Smooth muscle cell (in vitro differentiated cells): ENCODE results near the gene TDRD15. TPM values are rescaled to one million over a fixed set of nuclear protein-coding genes. Genes with fewer than 3 reads are reported as not detected.
"Not testable (repeated sequence)": the region's sequence is repeated elsewhere in the genome, so short reads cannot be mapped to it uniquely, and the experiment has no call there.

ENCODE experiments used
- DNase-seq: peaks from one replicate; lab custom pipeline; 2025; ENCODE audit not compliant: unreplicated experiment; lab: John Stamatoyannopoulos, UW
- H2AFZ ChIP-seq: fragments of 200-600 bp; sonication (generic); 2 replicates; pipeline ENCODE4 v1.6.0; 2016; ENCODE audit warnings: antibody characterized with exemption, low read depth, mild to moderate bottlenecking
- H3F3A ChIP-seq: fragments of 200-600 bp; sonication (generic); 2 replicates; pipeline ENCODE4 v1.6.0; 2017; ENCODE audit warnings: antibody characterized with exemption, low read depth
- H3K27ac ChIP-seq: fragments of 200-600 bp; sonication (generic); 2 replicates; pipeline ENCODE4 v1.5.1; 2016; ENCODE audit warnings: low read depth, mild to moderate bottlenecking
- H3K27me3 ChIP-seq: fragments of 200-600 bp; sonication (generic); 2 replicates; pipeline ENCODE4 v1.6.1; 2016; ENCODE audit warnings: low read depth, mild to moderate bottlenecking
- H3K36me3 ChIP-seq: fragments of 200-600 bp; sonication (generic); 2 replicates; pipeline ENCODE4 v1.5.1; 2016; ENCODE audit warnings: low read depth
- H3K4me1 ChIP-seq: fragments of 200-600 bp; sonication (generic); 2 replicates; pipeline ENCODE4 v1.5.1; 2016; ENCODE audit warnings: low read depth
- H3K4me2 ChIP-seq: fragments of 200-600 bp; sonication (generic); 2 replicates; pipeline ENCODE4 v1.6.0; 2016; ENCODE audit warnings: mild to moderate bottlenecking
- H3K4me3 ChIP-seq: fragments of 200-600 bp; sonication (generic); 2 replicates; pipeline ENCODE4 v1.5.1; 2016; ENCODE audit warnings: mild to moderate bottlenecking
- H3K79me2 ChIP-seq: fragments of 200-600 bp; sonication (generic); 2 replicates; pipeline ENCODE4 v1.6.0; 2016; ENCODE audit warnings: low read depth, mild to moderate bottlenecking
- H3K9ac ChIP-seq: fragments of 200-600 bp; sonication (generic); 2 replicates; pipeline ENCODE4 v1.6.0; 2016; ENCODE audit warnings: low read depth
- H3K9me3 ChIP-seq: fragments of 200-600 bp; sonication (generic); replicated peaks from 2 replicates; pipeline ENCODE4 v1.5.1; 2016; ENCODE audit warnings: low read depth
- H4K20me1 ChIP-seq: fragments of 200-600 bp; sonication (generic); 2 replicates; pipeline ENCODE4 v1.6.0; 2016; ENCODE audit warnings: low read depth
- WGBS: methylation state at CpG from one replicate; pipeline ENCODE4 v1.1.7; 2016; ENCODE audit warnings: low lambda C conversion rate; 5-methylcytosine and 5-hydroxymethylcytosine counted together
- polyA plus RNA-seq: library from polyadenylated mRNA; unstranded; fragments of >200 nt; fragmentation: Nextera tagmentation; extraction: Ambion mirVana; gene quantifications from 2 replicates; pipeline ENCODE4 v1.2.1, GENCODE V29; 2016
- total RNA-seq: library from RNA; depleted of rRNA; stranded (reverse); fragments of >200 nt; gene quantifications from 2 replicates; pipeline ENCODE4 v1.2.3, GENCODE V29; 2014
- TF ChIP-seq, protein P1 (sequence below): fragments of 200-600 bp; sonication (generic); IDR thresholded peaks from 2 replicates; pipeline ENCODE4 v1.5.1; 2017; ENCODE audit warnings: borderline replicate concordance, mild to moderate bottlenecking, antibody characterized with exemption; ENCODE audit not compliant: insufficient read depth, poor library complexity, severe bottlenecking

TDRD15 gene
- total and polyA plus RNA-seq, 2 experiments from 2014 or later: not detected

DNA sequence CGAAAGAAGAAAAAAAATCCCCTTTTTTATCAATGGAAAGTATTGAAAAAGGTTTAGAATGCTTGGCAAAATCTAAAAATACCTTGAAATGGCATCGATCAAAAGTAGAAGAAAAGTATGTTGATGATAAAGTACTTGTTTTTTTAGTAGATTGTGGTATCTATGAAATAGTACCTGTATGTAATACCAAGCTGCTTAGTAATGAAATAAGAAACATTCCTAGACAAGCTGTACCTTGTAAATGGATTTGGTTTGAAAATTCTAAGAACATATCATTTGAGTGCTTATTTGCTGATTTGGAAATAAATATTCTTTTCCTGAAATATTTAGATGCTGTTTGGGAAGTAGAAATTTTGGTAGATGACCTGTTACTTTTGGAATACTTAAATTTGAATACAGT lies 18.4 kb downstream of the TDRD15 start:
- H3K4me2 ChIP-seq: no peak overlapping the region
- TF ChIP-seq, protein P1, sequence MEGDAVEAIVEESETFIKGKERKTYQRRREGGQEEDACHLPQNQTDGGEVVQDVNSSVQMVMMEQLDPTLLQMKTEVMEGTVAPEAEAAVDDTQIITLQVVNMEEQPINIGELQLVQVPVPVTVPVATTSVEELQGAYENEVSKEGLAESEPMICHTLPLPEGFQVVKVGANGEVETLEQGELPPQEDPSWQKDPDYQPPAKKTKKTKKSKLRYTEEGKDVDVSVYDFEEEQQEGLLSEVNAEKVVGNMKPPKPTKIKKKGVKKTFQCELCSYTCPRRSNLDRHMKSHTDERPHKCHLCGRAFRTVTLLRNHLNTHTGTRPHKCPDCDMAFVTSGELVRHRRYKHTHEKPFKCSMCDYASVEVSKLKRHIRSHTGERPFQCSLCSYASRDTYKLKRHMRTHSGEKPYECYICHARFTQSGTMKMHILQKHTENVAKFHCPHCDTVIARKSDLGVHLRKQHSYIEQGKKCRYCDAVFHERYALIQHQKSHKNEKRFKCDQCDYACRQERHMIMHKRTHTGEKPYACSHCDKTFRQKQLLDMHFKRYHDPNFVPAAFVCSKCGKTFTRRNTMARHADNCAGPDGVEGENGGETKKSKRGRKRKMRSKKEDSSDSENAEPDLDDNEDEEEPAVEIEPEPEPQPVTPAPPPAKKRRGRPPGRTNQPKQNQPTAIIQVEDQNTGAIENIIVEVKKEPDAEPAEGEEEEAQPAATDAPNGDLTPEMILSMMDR: no peak
- no peak overlapping the region for H3K4me3 ChIP-seq
- H3F3A ChIP-seq: no peaks in the 10 kb centered on the region
- H3K4me1 ChIP-seq: no peaks in the 10 kb centered on the region
- WGBS: 79% methylated on average over 2 of the region's 2 CpGs
- no peaks in the 10 kb centered on the region for H3K9me3 ChIP-seq
- no peak overlapping the region for H2AFZ ChIP-seq
- H3K36me3 ChIP-seq: no peaks in the 10 kb centered on the region
- no peak overlapping the region for H3K9ac ChIP-seq
- DNase-seq: no peak
- peaks cover 32% of the 10 kb centered on the region for H3K27me3 ChIP-seq
- no peaks in the 10 kb centered on the region for H3K79me2 ChIP-seq
- H4K20me1 ChIP-seq: no peaks in the 10 kb centered on the region
- no peak overlapping the region for H3K27ac ChIP-seq

DNA sequence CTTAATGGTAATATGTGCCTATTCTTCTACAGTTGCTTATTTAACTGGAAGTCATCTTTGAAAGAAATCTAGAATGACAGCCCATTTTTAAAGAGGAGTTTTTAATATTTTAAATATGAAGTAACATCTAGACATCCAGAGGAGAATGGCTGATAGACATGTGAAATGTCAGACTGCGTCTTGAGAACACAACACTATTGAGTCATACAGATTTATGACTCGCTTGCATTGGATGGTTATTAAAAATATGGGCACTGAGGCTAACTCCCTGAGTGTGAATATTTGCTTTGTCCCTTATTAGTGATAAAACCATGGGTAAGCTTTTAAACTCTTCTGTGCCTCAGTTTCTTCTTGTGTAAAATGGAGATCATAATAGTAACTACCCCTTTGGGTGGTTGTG lies 22.9 kb downstream of the TDRD15 start:
- H3K27me3 ChIP-seq: peaks cover 30% of the 10 kb centered on the region
- H3K79me2 ChIP-seq: no peaks in the 10 kb centered on the region
- H3K36me3 ChIP-seq: no peaks in the 10 kb centered on the region
- H3K9me3 ChIP-seq: no peaks in the 10 kb centered on the region
- 83% methylated on average over 2 of the region's 2 CpGs for WGBS
- TF ChIP-seq, protein P1: no peak
- H3K9ac ChIP-seq: no peak overlapping the region
- H3K4me2 ChIP-seq: no peak overlapping the region
- H4K20me1 ChIP-seq: no peaks in the 10 kb centered on the region
- no peak overlapping the region for H3K4me3 ChIP-seq
- H3F3A ChIP-seq: no peaks in the 10 kb centered on the region
- H3K27ac ChIP-seq: no peak overlapping the region
- no peaks in the 10 kb centered on the region for H3K4me1 ChIP-seq
- no peak for DNase-seq
- no peak overlapping the region for H2AFZ ChIP-seq

DNA sequence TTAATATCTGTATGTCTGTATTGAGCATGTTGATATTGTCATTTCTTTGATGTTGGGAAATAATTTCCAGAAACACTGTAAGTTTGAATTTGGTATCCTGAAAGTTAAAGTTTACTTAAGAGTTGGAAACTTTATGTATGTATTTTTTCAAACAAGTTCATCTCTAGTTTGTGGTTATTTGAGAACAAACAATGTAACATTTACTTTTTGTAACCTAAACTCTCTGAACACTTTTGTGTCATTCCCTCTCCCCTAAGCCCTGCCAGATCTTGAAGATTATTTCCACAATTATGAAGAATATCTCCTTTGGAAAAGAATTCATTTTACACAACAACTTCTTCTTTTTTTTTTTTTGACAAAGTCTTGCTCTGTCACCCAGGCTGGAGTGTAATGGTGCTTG lies 24.9 kb downstream of the TDRD15 start:
- TF ChIP-seq, protein P1: no peak
- Histone ChIP-seq H3K36me3 (no peaks in the 10 kb centered on the region), H3K9ac (no peak overlapping the region), H3K9me3 (no peaks in the 10 kb centered on the region), H3K4me3 (no peak overlapping the region), H4K20me1 (no peaks in the 10 kb centered on the region), H3K79me2 (no peaks in the 10 kb centered on the region), H3F3A (no peaks in the 10 kb centered on the region), H3K27ac (no peak overlapping the region), H3K4me1 (no peaks in the 10 kb centered on the region), H3K27me3 (peaks cover 10% of the 10 kb centered on the region), H3K4me2 (no peak overlapping the region), H2AFZ (no peak overlapping the region)
- DNase-seq: no peak

DNA sequence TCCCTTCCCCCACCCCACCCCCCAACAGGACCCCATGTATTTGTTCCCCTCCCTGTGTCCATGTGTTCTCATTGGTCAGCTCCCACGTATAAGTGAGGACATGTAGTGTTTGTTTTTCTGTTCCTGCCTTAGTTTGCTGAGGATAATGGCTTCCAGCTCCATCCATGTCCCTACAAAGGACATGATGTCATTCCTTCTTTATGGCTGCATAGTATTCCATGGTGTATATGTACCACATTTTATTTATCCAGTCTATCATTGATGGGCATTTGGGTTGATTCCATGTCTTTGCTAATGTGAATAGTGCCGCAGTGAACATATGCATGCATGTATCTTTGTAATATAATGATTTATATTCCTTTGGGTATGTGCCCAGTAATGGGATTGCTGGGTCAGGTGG lies 27.5 kb downstream of the TDRD15 start:
- H2AFZ ChIP-seq, DNase-seq, H4K20me1 ChIP-seq, H3K27ac ChIP-seq, H3K9ac ChIP-seq, H3K4me3 ChIP-seq, H3K4me1 ChIP-seq, H3K9me3 ChIP-seq, H3K79me2 ChIP-seq, H3F3A ChIP-seq, H3K4me2 ChIP-seq, H3K36me3 ChIP-seq, H3K27me3 ChIP-seq: not testable (repeated sequence)
- 91% methylated on average over 2 of the region's 2 CpGs for WGBS
